HEK293 (cell line): ENCODE results near the gene WNT7B.

ENCODE experiments used
- BCL11A ChIP-seq: fragments of 450-650 bp; formaldehyde crosslinking; IDR thresholded peaks from 2 replicates; pipeline ENCODE4 v1.5.1; 2016; ENCODE audit warnings: low read depth, missing biosample characterization, missing genetic modification characterization
- FEZF1 ChIP-seq: fragments of 450-650 bp; formaldehyde crosslinking; IDR thresholded peaks from 2 replicates; pipeline ENCODE4 v1.5.1; 2016; ENCODE audit warnings: missing biosample characterization, missing genetic modification characterization
- HIC1 ChIP-seq: fragments of 450-650 bp; formaldehyde crosslinking; IDR thresholded peaks from 2 replicates; pipeline ENCODE4 v1.5.1; 2016; ENCODE audit warnings: missing biosample characterization, missing genetic modification characterization
- KLF10 ChIP-seq: fragments of 450-650 bp; IDR thresholded peaks from 2 replicates; pipeline ENCODE4 v1.5.1; 2018; ENCODE audit warnings: missing biosample characterization, mild to moderate bottlenecking, missing genetic modification characterization
- OSR2 ChIP-seq: fragments of 450-650 bp; formaldehyde crosslinking; IDR thresholded peaks from 2 replicates; pipeline ENCODE4 v1.5.1; 2016; ENCODE audit warnings: missing biosample characterization, missing genetic modification characterization
- PRDM1 ChIP-seq: fragments of 450-650 bp; formaldehyde crosslinking; IDR thresholded peaks from 2 replicates; pipeline ENCODE4; 2016; ENCODE audit warnings: missing biosample characterization, missing genetic modification characterization
- RBAK ChIP-seq: fragments of 450-650 bp; formaldehyde crosslinking; IDR thresholded peaks from 2 replicates; pipeline ENCODE4 v1.5.1; 2016; ENCODE audit warnings: missing biosample characterization, missing genetic modification characterization
- SCRT2 ChIP-seq: fragments of 450-650 bp; formaldehyde crosslinking; IDR thresholded peaks from 2 replicates; pipeline ENCODE4 v1.5.1; 2016; ENCODE audit warnings: missing biosample characterization, missing genetic modification characterization
- TSHZ1 ChIP-seq: fragments of 450-650 bp; formaldehyde crosslinking; IDR thresholded peaks from 2 replicates; pipeline ENCODE4 v1.5.1; 2016; ENCODE audit warnings: missing biosample characterization, missing genetic modification characterization, borderline replicate concordance
- YY2 ChIP-seq: fragments of 450-650 bp; formaldehyde crosslinking; IDR thresholded peaks from 2 replicates; pipeline ENCODE4 v1.5.1; 2016; ENCODE audit warnings: missing biosample characterization, missing genetic modification characterization
- ZBTB17 ChIP-seq: fragments of 450-650 bp; formaldehyde crosslinking; IDR thresholded peaks from 2 replicates; pipeline ENCODE4 v1.5.1; 2016; ENCODE audit warnings: missing biosample characterization, missing genetic modification characterization
- ZBTB20 ChIP-seq: fragments of 450-650 bp; formaldehyde crosslinking; IDR thresholded peaks from 2 replicates; pipeline ENCODE4 v1.5.1; 2016; ENCODE audit warnings: missing biosample characterization, missing genetic modification characterization
- ZBTB6 ChIP-seq: fragments of 450-650 bp; formaldehyde crosslinking; IDR thresholded peaks from 2 replicates; pipeline ENCODE4 v1.5.1; 2017; ENCODE audit warnings: missing biosample characterization, missing genetic modification characterization
- ZNF184 ChIP-seq: fragments of 450-650 bp; IDR thresholded peaks from 2 replicates; pipeline ENCODE4 v1.5.1; 2018; ENCODE audit warnings: missing biosample characterization, mild to moderate bottlenecking, missing genetic modification characterization
- ZNF223 ChIP-seq: fragments of 450-650 bp; formaldehyde crosslinking; IDR thresholded peaks from 2 replicates; pipeline ENCODE4 v1.5.1; 2016; ENCODE audit warnings: missing biosample characterization, missing genetic modification characterization
- ZNF23 ChIP-seq: fragments of 450-650 bp; formaldehyde crosslinking; IDR thresholded peaks from 2 replicates; pipeline ENCODE4 v1.5.1; 2016; ENCODE audit warnings: missing biosample characterization, missing genetic modification characterization, borderline replicate concordance
- ZNF239 ChIP-seq: fragments of 450-650 bp; formaldehyde crosslinking; IDR thresholded peaks from 2 replicates; pipeline ENCODE4 v1.5.1; 2016; ENCODE audit warnings: missing biosample characterization, missing genetic modification characterization
- ZNF324 ChIP-seq: fragments of 450-650 bp; formaldehyde crosslinking; IDR thresholded peaks from 2 replicates; pipeline ENCODE4 v1.5.1; 2016; ENCODE audit warnings: missing biosample characterization, missing genetic modification characterization
- ZNF549 ChIP-seq: fragments of 450-650 bp; IDR thresholded peaks from 2 replicates; pipeline ENCODE4 v1.5.1; 2018; ENCODE audit warnings: missing biosample characterization, missing genetic modification characterization, mild to moderate bottlenecking, inconsistent platforms, moderate library complexity
- ZNF610 ChIP-seq: fragments of 450-650 bp; formaldehyde crosslinking; IDR thresholded peaks from 2 replicates; pipeline ENCODE4 v1.5.1; 2016; ENCODE audit warnings: missing biosample characterization, missing genetic modification characterization, borderline replicate concordance
- ZNF707 ChIP-seq: fragments of 450-650 bp; formaldehyde crosslinking; IDR thresholded peaks from 2 replicates; pipeline ENCODE4 v1.5.1; 2016; ENCODE audit warnings: missing biosample characterization, missing genetic modification characterization
- ZNF843 ChIP-seq: fragments of 450-650 bp; formaldehyde crosslinking; IDR thresholded peaks from 2 replicates; pipeline ENCODE4 v1.5.1; 2016; ENCODE audit warnings: missing biosample characterization, missing genetic modification characterization
- ZSCAN16 ChIP-seq: fragments of 450-650 bp; formaldehyde crosslinking; IDR thresholded peaks from 2 replicates; pipeline ENCODE4 v1.5.1; 2016; ENCODE audit warnings: missing biosample characterization, missing genetic modification characterization
- ZSCAN23 ChIP-seq: fragments of 450-650 bp; formaldehyde crosslinking; IDR thresholded peaks from 2 replicates; pipeline ENCODE4 v1.5.1; 2016; ENCODE audit warnings: missing biosample characterization, missing genetic modification characterization
- TF ChIP-seq, protein P1 (sequence below): fragments of 450-650 bp; formaldehyde crosslinking; IDR thresholded peaks from 2 replicates; pipeline ENCODE4 v1.5.1; 2016; ENCODE audit warnings: missing biosample characterization, missing genetic modification characterization
- TF ChIP-seq, protein P2 (sequence below): fragments of 450-650 bp; formaldehyde crosslinking; IDR thresholded peaks from 2 replicates; pipeline ENCODE4 v1.5.1; 2016; ENCODE audit warnings: missing biosample characterization, missing genetic modification characterization
- TF ChIP-seq, protein P3 (sequence below): fragments of 450-650 bp; formaldehyde crosslinking; IDR thresholded peaks from 2 replicates; pipeline ENCODE4 v1.5.1; 2016; ENCODE audit warnings: missing biosample characterization, missing genetic modification characterization

WNT7B gene

DNA sequence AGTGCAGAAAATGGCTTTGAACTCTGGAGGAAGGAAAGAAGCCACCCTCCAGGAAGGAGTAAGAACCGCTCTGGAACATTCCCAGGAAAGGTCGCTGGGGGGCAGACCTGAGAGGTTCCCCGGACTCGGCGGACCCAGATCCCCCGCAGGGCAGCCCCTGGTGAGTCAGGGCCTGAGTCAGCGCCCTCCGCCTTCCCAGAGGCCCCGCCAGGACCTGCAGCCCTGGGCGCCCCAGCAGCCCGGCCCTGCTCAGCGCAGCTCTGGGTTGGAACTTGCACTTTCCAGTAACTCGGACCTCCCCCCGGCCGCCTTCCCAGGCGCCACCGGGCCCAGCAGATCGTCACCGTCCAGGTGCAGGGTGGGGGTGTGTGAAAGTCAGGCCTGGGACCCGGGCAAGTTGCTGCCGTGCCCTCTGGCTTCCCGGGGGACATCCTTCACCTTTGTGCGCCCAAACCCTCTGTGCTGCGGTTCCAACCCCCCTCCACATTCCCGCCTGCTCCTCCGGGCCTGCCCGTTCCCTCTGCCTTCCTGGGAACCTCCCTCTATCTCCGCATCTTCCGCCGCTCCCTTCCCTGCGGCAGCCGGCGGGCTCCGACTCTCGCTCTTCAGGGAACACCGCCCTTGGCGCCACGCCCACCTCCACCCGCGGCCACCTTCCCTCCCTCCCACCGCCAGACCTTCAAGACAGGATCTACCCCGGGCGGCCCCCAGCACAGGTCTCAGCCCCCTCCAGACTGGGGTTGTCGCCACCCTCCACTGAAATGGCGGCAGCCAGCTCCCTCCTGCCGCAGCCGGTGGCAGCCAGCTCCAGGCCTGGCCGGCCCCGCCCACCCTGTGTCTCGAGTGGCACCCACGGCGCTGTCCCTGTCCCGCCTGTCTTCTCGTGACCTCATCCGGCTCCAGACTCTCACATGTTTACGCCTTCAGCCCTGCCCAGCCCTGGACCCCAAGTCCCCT, 36.8 kb upstream of the WNT7B start (continued):
- TF ChIP-seq ZBTB6 (tag by site-specific recombination) (peak; percentile 3), ZNF223 (no peak), KLF10 (tag by site-specific recombination) (peak; percentile 72), ZNF324 (tag by site-specific recombination) (peak; percentile 94), ZNF23 (tag by site-specific recombination) (no peak), ZNF549 (no peak), ZSCAN23 (tag by site-specific recombination) (no peak), ZNF184 (tag by site-specific recombination) (peak; percentile 72; the same call in 1 of the 2 replicates), RBAK (tag by site-specific recombination) (no peak; the same call in 1 of the 2 replicates), BCL11A (tag by site-specific recombination) (peak; percentile 85), ZNF610 (tag by site-specific recombination) (peak; percentile 88), FEZF1 (tag by site-specific recombination) (no peak), YY2 (tag by site-specific recombination) (0 out of 2 replicates have a peak, but pooled peaks have one; percentile 73), ZNF843 (tag by site-specific recombination) (0 out of 2 replicates have a peak, but pooled peaks have one; percentile 12), PRDM1 (tag by site-specific recombination) (peak; percentile 93), TSHZ1 (tag by site-specific recombination) (0 out of 2 replicates have a peak, but pooled peaks have one; percentile 47), OSR2 (tag by site-specific recombination) (no peak), ZNF239 (tag by site-specific recombination) (peak; percentile 38; the same call in 1 of the 2 replicates), ZBTB20 (peak; percentile 97), SCRT2 (no peak), ZBTB17 (peak; percentile 96), HIC1 (tag by site-specific recombination) (peak; percentile 71), ZSCAN16 (tag by site-specific recombination) (no peak), ZNF707 (tag by site-specific recombination) (peak; percentile 36; the same call in 1 of the 2 replicates)
- TF ChIP-seq, protein P1, sequence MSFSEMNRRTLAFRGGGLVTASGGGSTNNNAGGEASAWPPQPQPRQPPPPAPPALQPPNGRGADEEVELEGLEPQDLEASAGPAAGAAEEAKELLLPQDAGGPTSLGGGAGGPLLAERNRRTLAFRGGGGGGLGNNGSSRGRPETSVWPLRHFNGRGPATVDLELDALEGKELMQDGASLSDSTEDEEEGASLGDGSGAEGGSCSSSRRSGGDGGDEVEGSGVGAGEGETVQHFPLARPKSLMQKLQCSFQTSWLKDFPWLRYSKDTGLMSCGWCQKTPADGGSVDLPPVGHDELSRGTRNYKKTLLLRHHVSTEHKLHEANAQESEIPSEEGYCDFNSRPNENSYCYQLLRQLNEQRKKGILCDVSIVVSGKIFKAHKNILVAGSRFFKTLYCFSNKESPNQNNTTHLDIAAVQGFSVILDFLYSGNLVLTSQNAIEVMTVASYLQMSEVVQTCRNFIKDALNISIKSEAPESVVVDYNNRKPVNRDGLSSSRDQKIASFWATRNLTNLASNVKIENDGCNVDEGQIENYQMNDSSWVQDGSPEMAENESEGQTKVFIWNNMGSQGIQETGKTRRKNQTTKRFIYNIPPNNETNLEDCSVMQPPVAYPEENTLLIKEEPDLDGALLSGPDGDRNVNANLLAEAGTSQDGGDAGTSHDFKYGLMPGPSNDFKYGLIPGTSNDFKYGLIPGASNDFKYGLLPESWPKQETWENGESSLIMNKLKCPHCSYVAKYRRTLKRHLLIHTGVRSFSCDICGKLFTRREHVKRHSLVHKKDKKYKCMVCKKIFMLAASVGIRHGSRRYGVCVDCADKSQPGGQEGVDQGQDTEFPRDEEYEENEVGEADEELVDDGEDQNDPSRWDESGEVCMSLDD (tag by site-specific recombination) = peak; percentile 90
- TF ChIP-seq, protein P2, sequence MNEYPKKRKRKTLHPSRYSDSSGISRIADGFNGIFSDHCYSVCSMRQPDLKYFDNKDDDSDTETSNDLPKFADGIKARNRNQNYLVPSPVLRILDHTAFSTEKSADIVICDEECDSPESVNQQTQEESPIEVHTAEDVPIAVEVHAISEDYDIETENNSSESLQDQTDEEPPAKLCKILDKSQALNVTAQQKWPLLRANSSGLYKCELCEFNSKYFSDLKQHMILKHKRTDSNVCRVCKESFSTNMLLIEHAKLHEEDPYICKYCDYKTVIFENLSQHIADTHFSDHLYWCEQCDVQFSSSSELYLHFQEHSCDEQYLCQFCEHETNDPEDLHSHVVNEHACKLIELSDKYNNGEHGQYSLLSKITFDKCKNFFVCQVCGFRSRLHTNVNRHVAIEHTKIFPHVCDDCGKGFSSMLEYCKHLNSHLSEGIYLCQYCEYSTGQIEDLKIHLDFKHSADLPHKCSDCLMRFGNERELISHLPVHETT = peak; percentile 87
- TF ChIP-seq, protein P3, sequence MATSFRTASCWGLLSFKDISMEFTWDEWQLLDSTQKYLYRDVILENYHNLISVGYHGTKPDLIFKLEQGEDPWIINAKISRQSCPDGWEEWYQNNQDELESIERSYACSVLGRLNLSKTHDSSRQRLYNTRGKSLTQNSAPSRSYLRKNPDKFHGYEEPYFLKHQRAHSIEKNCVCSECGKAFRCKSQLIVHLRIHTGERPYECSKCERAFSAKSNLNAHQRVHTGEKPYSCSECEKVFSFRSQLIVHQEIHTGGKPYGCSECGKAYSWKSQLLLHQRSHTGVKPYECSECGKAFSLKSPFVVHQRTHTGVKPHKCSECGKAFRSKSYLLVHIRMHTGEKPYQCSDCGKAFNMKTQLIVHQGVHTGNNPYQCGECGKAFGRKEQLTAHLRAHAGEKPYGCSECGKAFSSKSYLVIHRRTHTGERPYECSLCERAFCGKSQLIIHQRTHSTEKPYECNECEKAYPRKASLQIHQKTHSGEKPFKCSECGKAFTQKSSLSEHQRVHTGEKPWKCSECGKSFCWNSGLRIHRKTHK (tag by site-specific recombination) = no peak
